HG03064 (cell line): ENCODE measurements around the gene PSMD1.
"Not testable (repeated sequence)": the region's sequence is repeated elsewhere in the genome, so short reads cannot be mapped to it uniquely, and the experiment has no call there.

Experiments used
- ATAC-seq: cut with Tn5 transposase; IDR thresholded peaks from one replicate; pipeline ENCODE4 v1.9.1; 2021; ENCODE audit warnings: low read depth; ENCODE audit not compliant: unreplicated experiment

PSMD1 gene

GRCh38 chr2:231140808-231141207 is 84.1 kb downstream of the PSMD1 start:
- not testable (repeated sequence) for ATAC-seq

DNA sequence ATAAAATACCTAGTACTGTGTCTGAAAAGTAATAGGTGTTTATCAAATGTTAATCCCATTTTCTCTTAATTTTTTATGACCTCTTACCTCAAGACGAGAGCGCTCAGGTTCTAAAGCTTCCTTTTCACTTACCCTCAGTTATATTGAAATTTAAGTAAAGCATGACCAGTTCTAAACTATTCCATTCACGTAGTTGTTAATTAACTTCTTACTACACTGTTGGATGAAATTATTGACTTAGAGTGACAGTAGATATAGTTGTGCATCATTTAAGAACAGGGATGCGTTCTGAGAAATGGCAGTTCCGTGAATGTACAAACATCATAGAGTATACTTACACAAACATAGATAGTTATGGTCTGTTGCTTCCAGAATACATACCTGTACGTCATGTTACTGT is 88.2 kb downstream of the PSMD1 start:
- no peak for ATAC-seq

- ATAC-seq, result no peak
Measured at GRCh38 chr2:231146665-231147064, 90.0 kb downstream of the PSMD1 start.

- no peak for ATAC-seq
Measured at GRCh38 chr2:231152800-231153557, 96.3 kb downstream of the PSMD1 start.

DNA sequence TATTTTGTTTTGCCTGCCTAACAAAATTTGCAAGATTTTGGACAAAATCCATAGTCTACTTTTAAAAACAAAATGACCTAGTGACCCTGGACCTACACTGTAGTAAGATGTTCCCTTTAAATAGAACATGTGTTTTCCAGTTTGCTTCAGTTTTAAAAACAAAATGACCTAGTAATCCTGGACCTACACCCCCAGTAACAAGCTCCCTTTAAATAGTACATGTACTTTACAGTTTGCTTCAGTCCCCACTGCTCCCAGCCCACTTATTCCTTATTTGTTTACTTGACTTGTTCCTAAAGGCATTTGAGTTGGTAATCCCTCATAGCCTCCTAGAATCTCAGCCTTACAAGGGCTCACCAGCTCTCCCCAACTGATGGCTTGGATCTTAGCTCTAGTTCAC is 102.6 kb downstream of the PSMD1 start:
- no peak for ATAC-seq

DNA sequence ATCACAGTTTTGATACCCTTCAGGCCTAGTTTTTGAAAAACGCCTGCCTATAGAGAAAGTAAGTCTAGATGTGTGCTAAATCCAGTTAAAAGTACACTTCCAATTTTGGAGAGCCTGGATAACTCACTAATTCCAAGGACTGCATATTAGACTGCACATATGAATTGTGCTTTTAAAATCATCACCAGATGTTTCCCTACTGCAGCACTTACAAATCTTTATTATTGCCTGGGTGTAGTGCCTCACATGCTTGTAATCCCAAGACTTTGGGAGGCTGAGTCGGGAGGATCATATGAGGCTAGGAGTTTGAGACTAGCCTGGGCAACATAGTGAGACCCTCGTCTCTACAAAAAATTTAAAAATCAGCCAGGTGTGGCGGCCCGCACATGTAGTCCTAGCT is 104.0 kb downstream of the PSMD1 start:
- no peak for ATAC-seq

- ATAC-seq, result no peak
Measured at GRCh38 chr2:231161252-231161839, 104.7 kb downstream of the PSMD1 start.

DNA sequence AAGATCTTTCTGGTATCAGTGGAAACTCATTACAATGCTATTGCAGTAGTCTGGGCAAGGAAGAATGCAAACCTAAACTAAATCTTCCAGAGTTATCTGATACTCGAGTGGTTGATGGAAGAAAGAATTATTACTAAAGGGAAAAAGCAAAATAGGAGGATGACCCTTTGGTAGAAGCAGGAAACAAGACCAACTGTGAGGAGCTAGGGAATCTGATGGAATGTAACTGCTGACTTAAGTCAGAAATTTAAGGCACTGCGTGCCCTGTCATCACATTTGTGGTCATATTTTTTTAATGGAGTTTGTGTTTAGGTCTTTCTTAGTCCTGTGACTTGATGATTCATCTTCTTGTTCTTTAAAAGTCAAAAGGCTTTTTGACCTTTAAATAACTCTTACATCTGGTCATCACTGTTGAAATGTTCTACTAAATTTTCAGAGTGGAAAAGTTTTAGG is 105.2 kb downstream of the PSMD1 start:
- no peak for ATAC-seq

DNA sequence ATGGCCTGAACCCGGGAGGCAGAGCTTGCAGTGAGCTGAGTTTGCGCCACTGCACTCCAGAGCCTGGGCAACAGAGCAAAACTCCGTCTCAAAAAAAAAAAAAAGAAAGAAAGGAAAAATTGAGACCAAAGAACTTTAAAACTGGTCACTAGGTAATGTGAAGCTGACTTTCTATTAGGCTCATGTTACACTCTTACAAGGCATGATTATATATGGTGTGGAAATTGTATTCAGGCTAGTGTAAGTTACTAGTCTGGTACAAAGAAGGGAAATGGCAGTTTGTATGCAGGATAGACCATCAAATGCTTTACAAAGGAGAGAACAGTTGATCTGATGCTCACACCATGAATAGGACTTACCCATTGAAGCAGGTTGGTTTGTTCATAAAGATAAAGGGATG is 106.3 kb downstream of the PSMD1 start:
- no peak for ATAC-seq

DNA sequence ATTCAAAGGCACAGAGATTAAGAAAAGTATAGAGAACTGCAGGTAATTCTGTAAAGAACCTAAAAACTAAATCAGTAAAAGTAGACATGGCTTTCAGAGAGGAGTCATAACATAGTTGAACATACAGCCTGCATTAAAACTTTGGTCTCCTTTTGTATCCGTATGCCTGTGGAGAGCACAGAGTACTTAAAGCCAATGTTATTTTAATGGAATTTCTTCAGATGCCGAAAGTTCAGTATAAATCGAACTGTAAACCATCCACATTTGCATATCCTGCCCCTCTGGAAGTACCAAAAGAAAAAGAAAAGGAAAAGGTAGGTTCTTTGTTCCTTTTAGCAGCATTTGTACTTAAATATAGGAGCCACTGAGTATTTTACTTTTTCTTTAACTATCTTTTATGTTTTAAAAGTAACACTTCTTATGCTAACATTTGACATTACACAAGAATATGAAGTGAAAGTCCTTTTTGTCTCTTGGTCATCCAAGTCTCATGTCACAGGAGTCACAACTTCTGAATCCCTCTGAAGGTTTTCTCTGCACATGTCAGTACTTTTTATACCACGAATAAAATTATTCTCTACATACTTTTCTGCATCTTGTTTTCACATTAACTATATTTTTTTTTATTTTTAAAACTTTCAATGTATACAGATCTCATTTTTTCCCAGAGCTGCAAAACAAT is 106.9 kb downstream of the PSMD1 start:
- no peak for ATAC-seq

DNA sequence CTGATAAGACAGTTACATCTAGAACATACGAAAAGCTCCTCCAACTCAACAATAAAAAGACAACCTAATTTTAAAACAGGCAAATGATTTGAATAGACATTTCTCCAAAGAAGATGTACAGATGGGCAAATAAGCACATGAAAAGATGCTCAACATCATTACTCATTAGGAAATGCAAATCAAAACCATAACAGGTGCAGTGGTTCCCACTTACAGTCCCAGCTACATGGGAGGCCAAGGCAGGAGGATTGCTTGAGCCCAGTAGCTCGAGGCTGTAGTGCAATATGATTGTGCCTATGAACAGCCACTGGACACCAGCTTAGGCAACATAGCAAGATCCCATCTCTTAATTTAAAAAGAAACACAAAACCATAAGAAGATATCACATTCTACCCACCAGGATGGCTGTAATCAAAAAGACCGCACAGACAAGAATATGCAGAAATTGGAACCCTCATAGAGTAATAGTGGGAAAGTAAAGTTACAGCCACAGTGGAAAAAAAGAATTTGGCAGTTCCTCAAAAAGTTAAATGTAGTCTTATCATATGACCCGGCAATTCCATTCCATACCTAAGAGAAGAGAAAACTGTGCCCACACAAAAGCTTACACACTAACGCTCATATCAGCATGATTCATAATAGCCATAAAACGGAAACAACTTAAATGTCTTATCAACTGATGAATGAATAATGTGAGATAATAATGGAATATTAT is 111.2 kb downstream of the PSMD1 start:
- ATAC-seq, result no peak

- no peak for ATAC-seq
Measured at GRCh38 chr2:231168460-231169139, 111.9 kb downstream of the PSMD1 start.

DNA sequence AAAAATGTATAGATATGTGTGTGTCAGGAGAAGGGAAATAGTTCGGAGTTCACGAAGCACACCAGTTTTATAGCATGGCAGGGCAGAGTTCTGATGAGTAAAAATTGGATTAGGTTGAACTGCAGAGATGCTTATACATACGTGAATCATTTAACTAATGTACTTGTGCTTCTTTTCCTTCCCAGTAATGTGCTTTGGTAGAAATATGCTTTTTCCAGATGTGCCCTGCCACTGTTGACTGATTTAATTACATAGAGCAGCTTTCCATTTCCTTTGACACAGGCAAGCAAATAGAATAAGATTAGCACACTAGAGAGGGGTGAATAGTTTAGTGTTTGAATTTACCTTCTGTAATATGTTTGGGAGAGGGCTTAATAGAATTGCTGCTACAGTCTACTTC is 112.8 kb downstream of the PSMD1 start:
- no peak for ATAC-seq

DNA sequence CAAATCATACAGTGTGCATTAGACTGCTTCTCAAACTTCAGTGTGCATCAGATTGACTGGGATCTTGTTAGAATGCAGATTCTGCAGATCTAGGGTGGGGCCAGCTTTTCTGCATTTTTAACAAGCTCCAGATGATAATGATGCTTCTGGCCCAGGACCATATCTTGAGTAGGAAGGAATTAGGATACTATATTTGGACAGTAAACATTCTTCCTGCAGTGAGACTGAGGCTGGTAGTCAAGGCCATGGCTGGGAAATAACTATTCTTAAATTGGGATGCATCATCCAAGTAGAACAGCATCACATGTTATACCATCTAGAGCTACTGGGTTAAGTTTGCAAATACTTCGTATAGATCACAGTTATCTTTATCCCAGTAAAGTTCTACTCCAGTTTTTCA is 113.4 kb downstream of the PSMD1 start:
- no peak for ATAC-seq

GRCh38 chr2:231172025-231172424 is 115.4 kb downstream of the PSMD1 start:
- no peak for ATAC-seq

DNA sequence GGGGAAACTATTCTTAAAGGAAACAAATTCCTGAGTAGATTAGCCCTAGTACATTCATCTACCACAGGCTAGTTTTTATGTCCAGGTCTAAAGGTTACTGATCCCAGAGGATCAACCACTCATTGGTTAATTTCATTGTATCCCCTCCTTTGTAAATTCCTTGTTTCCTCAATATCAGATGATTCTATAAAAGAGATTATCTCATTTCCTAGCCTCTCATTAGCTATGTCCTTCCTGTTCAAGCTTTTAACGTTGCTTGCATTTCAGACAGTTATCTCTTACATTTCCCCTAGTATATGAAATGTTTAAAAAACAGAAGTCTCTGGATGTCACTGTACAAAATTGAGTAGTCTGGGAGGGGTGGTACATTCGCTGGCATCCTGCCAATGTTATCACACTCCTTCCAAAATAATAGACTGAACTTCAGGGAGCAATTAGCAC is 117.6 kb downstream of the PSMD1 start:
- no peak for ATAC-seq

DNA sequence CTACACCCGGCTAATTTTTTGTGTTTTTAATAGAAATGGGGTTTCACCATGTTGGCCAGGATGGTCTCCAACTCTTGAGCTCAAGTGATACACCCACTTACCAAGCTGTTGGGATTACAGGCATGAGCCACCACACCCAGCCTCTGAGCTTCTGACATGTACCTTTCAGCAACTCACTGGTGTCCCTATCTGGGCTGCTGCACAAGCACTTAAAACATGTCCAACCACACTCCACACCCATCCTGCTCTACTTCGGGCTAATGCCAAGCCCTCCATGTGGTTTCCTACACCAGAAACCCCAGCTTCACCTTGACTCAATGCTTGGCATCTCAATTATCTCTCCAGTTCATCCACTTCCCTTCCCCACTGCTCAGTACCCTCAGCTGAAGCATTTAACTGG is 119.4 kb downstream of the PSMD1 start:
- ATAC-seq, result no peak

DNA sequence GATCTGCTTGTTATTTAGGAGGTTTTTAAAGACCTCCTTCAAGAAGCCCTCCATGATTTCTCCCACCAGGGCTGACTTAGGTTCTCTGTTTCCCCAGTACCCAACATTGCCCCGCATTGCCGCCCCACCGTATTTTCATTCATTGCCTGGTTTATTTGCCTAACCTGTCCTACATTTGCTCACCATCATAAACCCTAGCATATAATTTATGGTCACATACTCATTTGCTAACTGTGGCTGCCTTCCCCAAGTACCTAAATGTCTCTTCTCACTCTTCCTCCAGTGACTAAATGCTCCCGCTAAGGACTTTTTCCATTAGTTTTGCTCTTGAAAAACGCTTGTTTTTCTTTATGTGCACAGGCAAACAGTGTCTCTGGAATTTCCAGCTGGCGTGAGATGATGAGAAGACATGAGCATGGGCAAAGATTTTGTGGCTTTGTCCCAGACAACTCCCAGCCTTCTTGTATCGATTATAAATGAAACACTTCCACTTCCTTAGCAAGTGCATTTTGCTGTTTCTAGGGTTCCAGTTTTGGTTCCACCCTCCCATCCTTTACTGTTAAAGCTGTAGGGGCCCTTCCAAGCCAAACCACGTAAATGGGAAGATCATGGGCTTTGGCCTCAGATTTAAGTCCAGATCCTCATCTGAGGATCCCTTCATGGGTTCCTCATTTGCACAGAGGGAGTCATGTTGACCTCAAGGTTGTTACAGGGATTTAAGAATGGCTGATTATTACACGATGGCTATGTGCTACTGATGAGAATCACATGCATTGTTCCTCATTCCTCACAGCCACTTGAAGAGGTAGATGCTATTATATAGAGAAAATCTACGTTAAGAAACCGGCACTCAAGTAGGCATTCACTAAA is 120.7 kb downstream of the PSMD1 start:
- no peak for ATAC-seq

DNA sequence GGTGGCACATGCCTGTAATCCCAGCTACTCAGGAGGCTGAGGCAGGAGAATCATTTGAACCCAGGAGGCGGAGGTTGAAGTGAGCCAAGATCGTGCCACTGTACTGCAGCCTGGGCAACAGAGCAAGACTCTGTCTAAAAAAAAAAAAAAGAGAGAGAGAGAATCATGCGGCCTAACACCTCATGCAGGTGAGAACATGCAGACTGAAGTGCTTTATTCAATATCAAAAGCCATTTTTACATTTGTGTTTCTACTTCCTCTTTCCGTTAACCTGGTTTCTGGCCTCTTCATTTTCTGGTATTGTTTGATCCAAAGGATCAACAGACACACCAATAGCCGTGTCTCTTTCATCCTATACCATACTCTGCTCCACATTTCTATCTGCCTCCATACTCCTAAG is 122.1 kb downstream of the PSMD1 start:
- ATAC-seq, result not testable (repeated sequence)
